GM20431 (cell line): ENCODE measurements around the gene TAOK2.
"Not testable (repeated sequence)": the region's sequence is repeated elsewhere in the genome, so short reads cannot be mapped to it uniquely, and the experiment has no call there.

Experiments used
- in situ Hi-C: fragments of 300-500 bp; cut with MseI, MboI; formaldehyde crosslinking; loops from one replicate; pipeline ENCODE4 v1.15.0; 2020; ENCODE audit warnings: low sequenced_read_pairs; ENCODE audit not compliant: unreplicated experiment

Gene TAOK2

DNA sequence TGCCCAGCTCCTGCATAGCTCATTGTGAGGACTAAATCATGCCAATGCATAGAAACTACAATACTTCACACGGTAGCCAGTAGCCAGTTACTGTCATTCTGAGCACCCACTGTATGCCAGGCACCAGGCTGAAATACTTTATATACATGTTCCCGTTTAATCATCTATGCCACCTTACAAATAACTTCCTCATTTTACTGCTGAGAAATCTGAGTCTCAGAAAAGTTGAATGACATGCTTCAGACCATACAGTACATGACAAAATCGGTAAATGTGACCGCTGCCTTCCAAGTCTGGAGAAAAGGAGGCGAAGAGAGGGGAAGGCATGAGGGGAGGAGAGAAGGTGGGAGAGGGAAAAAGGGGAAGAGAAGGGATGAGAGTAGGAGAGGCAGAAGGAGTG, 66.6 kb downstream of the TAOK2 start:
- in situ Hi-C loops, result no loop called here

DNA sequence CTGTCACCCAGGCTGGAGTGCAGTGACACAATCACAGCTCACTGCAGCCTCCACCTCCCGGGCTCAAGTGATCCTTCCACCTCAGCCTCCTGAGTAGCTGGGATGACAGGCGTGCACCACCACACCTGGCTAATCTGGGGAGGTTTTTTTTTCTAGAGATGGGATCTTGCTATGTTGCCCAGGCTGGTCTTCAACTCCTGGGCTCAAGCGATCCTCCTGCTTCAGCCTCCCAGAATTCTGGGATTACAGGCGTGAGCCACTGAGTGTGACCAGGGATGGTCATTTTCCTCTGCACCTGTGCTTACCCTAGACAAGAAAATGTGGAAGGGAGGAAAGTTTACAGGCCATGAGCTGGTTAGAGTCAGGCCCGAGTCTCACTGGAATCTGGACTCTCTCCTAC, 67.0 kb downstream of the TAOK2 start:
- in situ Hi-C loops, result not testable (repeated sequence)

DNA sequence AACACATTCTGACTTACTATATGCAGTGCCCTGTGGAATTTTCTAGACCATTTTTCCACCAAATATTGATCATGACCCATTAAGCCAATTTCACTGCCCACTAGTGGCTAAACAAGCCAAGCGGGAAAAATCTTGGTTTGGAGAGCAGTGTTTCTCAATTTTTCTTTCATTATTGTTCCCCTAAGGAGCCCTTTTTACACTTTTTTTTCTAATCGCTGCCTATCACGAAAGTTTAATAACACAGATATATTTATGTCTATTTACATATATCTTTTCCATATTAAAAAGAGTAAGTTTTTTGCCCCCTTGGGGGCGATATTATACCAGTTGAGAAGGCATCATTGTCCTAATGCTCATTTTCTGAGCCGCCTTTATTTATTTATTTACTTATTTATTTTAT, 68.2 kb downstream of the TAOK2 start:
- in situ Hi-C loops, result no loop called here
